Activated CD8-positive, alpha-beta memory T cell treated with anti-CD3 and anti-CD28 coated beads, Interleukin-2, amount 50 U/mL, for 48 hours (primary cell): ENCODE data around the gene CADM2.

ENCODE experiments used
- DNase-seq: peaks from one replicate; pipeline ENCODE4 v3.0.0-alpha.2; 2020

The CADM2 gene

DNA sequence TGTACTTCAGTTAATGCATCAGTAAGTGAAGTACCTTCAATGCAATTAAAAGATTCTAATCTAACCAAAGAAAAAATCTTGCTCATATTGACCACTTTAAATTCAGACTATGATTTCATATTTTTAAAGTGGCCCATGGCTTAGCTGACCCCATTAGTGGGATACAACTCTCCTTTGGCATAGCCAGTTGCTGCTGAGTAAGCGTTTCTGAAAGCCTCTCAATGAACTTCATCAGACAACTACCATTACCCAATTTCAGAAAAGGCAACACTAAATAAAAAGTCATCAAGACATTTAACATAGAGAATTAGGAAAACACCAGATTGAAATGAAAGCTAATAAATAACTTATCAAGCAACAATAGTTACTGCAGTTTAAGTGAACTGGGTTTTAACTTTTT is 27.0 kb downstream of the CADM2 start:
- no peak for DNase-seq

DNA sequence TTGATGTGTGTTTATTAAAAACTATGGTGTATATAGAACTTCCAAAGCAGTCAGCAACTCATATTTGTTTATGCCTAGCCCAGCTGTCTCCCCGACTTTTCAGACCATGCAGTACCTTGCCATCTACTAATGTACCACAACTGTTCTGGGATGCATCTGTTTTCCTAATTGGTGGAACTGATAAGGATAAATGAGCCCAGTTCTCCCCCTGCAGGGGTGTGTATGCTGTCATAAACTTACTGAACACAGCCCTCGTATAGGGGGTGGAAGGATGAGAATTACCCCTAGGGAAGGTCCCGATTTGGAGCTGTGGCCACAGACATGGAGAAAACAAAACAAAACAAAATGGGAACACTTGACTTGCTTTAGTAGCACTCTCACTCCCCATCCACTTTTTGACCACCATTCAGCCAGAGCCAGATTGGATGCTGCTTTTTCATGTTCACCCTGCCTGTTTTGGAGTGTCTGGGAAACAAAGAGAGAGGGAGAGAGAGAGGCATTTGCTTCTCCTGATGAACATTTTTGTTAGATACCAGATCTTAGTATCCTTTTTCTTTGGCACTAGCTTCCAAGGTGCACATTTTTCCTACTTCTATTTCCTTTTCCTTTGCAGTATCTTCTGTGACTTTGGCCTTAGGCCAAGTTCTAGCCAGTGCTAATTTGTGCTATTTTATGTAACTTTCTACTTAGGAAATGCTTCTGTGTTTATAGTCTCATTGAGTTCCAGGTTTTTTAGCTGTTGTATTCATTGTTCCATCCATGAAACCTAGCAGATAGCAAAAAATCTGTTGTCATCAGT is 29.1 kb downstream of the CADM2 start:
- no peak for DNase-seq

DNA sequence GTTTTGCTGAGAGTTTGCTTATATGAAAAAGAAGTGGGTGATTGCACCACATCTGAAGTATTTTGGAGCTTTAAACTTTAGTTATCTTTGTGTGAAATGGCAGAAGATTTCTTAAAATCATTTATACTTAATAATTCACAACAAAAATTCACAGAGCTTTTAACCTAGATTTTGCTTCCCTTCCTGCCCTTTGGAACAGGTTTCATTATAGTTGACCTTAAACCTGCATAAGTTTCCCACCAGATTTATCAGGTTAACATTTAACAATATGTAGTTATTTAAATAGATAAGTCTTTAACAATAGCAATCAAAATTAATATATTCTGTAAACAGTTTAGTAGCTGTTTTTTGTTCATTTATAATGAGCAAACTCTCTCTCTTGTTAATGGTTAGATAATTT is 30.3 kb downstream of the CADM2 start:
- DNase-seq: no peak

DNA sequence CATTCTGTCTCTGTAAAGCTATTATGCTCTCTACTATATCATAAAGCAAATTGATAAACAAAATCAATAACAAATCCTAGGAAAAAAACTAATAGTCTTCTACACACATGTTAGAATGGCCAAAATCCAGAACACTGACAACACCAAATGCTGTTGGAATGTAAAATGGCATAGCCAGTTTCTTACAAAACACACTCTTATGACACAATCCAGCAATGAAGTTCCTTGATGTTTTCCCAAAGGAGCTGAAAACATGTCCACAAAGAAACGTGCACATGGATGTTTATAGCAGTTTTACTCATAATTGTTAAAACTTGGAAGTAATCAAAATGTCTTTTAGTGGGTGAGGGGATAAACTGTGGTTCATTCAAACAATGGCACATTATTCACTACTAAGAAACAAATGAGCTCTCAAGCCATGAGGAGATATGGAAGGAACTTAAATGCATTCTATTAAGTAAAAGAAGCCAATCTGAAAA is 32.7 kb downstream of the CADM2 start:
- DNase-seq: no peak

DNA sequence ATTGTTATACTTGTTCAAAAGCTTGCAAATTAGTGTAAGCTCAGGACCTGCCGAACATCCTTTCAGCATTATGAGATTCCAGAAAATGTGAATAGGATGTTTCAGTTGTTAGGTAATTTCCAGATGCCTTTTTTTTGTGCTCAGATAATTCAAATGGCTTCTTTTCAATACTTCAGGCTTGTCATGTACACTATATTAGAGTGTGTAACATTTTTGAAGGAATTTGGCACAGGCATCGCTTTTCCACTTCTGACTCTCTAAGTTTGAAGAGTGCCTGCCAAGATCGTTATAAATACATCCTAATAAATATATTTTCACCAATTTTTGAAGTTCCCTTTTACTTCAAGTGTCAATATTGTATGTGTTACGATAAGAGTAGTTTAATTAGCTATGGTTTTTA is 35.2 kb downstream of the CADM2 start:
- DNase-seq: no peak

DNA sequence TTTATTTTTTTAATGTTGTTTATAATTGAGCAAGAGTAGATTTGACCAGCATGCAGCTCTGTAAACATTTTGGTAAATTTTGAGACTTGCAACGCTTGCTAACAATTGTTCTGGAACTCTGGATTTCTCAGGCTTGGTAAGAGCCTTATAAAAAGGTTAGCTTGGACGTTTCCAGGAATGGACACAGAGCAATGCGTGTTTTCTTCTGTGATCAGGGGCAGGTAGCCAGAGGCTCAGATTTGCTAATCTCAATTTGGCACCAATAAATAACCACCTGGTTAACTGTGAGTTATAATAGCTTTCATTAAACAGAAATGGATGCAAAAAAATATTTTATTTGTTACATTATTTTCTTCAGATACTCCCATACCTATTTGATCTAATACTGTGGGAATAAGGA is 39.8 kb downstream of the CADM2 start:
- DNase-seq: no peak

DNA sequence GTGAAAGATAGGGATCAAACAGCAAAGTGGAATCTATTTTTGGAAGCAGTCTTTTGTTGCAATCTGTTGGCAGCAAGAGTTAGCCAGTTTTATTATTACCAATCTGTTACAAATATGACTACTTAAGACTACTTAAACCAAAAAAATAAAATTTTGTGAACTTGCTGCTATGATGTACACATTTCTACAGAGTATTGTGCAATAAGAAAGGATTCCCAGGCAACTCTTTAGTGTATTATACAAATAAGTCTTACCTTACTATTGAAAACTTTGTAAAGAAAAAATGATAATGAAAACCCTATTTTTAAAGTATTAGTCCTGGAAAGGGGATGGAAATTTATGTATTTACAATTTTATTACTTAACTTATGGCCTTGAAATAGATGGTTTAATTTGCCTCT is 44.7 kb downstream of the CADM2 start:
- no peak for DNase-seq

DNA sequence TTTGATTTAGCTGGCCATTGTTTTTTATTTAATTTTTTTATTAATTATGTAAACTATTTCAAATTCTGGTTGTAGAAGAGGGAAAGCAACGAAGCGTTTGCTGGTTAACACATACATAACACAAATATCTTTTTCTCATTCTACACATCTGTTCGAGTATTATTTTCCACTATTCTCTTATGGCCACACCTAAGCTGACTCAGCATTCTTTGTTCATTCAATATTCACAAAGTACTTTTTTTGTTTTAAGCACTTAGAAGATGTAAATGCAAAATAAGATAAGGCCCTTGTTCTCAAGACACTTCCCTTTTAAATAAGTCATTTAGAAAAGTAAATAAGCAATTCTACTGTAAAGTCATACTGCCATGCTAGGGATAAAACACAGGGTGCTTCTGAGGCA is 45.4 kb downstream of the CADM2 start:
- DNase-seq: no peak

DNA sequence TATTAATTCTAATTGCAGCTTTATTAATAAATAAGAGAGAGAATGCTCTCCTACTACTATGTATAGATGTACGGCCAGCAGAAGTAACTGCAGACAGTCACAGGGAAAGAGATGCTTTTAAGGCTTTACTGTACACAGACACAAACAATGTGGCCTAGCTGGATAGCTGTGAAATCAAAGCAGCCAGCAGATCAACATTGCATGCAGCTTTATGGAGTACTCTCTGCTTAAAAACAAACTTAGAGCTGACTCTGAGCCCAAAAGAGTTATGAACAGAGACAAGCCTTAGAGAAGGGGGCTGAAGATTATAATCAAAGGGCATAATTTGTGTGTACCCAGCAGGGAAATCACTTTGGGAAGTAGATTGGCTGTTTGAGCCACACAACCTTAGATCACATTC is 47.2 kb downstream of the CADM2 start:
- no peak for DNase-seq

DNA sequence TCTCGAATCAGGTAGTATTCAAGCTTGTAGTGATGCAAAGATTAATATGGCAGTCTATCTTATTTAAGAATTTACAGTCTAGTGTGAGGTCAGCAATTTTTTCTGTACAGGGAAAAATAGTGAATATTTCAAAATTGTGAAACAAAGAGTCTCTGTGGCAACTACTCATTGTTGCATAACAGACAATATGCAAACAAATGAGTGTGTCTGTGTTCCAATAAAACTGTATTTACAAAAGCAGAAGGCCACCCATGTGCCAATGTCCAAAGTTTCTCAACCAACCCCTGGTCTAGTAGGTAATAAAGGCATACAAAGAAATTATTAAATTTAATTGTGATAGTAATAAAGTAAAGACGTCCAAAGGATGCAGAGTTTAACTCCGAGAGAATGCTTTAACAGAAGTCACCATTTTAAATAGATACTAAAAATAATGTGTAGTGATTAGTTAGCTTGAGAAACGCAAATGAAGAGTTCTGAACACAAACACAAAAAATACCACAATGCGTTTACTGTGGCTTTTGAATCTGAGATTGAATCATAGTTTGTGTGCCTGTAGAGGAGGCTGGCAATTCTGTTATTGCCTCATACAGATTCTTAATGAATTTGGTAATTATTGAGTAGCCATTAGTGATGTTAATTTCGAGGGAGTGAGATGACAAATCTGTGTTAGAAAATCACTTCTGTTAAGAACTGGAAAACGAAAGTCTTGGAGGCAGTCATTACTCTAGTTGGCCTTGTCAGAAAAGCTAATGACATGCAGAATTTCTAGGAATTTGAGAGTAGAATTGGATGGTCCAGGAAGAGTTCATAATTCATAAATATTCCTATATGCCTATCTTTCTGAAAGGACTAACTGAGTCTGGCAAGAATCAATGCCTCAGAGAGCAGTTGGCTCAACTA is 48.7 kb downstream of the CADM2 start:
- no peak for DNase-seq

DNA sequence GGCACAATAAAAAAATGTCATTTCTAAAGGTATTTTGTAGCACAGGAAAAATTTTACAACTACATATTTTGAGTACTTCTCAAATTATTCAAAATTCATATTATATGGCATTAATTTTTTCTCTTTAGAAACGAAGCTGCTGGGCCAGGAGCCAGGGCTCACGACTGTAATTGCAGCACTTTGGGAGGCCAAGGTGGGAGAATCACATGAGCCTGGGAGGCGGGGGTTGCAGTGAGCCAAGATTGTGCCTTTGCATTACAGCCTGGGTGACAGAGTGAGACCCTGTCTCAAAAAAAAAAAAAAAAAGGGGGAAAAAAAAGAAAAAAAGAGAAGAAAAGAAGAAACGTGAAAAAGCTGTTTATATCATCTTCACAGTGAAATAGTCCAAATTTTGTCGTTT is 62.0 kb downstream of the CADM2 start:
- no peak for DNase-seq

DNA sequence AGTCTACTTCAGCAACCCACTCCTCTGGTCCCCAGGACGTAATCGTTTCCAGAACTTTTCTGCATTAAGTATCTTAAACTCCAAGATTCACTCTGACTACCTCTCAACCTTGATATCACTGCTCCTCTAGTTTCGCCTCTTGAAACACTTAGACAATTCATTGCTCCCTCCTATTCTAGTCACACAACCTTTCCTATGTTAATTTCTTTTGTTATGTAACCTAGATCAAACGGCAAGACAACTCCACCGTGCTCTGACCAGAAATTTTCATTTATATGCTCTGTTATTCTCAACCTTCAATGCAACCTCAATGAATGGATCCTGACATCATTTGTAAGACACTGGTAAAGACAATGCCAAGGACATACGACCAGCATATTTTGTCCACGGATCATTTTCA is 71.3 kb downstream of the CADM2 start:
- DNase-seq: no peak

DNA sequence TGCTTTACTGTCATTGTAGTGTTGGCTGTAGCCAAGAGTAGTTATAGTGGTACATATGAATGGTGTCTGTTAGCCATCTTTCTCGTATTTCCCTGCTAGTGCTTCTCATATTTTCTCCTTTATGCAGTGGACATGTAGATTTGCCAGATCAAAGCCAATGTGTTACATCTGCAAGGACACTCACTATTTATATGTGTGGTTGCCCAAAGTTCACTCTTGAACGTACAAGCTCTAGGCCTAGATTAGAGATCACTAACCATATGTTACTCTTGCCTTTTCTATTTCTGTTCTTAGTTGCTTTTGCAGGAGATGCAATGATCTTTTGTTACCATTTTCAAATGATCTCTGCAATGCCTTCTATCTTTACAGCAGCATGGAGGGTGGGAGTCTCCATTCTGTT is 78.4 kb downstream of the CADM2 start:
- DNase-seq: no peak

DNA sequence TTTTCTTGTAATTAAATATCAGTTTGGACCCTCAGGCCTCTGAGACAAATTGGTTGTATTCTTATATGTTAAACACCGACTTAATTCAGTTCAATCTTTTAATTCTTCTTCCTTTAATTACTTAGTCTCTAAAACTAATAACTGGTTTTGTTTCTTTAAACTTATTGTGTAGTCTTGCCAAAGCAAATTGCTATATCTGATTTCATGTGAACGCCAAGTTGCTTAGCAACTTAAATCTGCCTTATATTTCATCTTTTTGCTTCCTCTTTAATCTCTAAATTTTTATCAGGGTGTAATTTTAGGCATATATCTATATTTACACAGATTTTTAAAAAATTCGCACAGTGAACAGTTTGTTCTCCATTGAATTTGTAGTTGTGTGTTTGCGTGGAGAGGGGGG is 82.2 kb downstream of the CADM2 start:
- DNase-seq: no peak

DNA sequence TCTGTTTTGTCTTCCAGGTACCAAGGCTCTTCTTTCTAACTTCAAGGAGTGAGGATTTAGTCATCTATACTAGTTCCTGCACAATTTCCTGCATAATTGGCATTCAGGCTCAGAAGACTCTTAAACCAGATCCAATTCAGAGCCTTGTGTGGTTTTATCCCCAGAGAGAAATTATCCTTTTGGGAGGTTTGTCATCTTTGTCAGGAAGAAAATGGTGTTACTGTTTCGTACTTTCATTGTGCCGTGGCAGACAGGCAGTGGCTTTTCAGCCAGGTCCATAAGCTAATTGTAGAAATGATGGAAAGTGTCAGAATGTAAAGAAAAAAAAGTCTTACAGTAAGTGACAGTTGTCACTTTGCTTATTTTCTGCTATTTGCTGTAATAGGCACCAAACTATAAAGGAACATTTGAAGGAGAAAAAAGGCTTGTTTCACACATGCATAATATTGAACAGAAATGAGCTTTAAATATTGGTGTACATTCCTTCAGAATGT is 82.8 kb downstream of the CADM2 start:
- DNase-seq: no peak

DNA sequence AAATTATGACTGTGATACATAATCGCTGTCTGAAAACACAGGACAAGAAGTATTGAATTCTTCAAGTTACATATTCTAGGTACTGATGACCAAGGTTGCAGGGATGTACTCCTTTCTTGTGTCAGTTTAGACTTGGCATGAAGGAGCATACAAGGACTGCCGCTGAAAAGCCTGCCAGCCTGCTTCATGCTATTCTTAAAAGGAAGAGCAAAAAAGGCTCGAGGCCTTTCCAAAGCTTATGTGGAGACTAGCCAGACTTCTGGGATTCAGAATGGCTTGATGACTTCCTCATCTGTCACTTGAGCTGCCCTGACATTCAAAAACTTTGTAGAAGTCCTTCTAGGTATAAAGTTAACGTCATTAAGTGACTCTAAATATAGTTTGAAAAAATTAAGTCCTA is 92.0 kb downstream of the CADM2 start:
- no peak for DNase-seq

DNA sequence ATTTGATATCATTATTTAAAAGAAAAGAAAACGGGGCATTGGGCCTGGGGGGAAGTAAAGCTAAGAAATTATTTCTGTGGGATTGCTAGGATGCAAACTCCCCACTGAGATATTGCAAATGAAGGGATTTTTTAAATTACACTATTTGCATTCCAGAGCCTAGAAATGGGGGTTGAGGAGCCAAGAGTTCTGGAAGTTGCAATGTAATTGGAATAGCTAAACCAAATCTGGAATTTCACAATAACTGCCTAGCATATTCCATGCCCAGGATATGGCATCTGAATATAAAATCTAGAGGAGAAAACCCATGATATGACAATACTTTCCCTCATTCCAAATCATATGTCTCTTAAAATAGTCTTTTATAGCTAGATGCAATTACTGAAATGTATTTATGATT is 93.0 kb downstream of the CADM2 start:
- no peak for DNase-seq

DNA sequence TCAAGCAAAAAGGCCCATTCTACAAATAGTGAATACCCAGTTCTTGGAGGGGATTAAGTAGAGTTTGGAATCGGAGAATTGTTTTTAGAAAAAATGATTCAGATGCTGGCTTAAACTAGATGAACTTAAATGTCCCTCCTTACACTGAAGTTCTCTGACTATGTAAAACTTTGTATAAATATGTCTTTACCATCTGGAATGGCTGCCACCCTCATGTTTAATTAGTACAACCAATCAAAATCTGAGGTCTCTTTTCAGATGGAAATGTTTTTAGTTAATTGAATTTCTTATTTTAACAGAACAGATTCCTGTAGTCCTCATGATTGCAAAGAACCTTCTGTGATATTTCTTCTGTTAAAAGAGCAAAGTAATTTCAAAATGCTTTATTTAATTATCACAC is 94.8 kb downstream of the CADM2 start:
- DNase-seq: no peak

DNA sequence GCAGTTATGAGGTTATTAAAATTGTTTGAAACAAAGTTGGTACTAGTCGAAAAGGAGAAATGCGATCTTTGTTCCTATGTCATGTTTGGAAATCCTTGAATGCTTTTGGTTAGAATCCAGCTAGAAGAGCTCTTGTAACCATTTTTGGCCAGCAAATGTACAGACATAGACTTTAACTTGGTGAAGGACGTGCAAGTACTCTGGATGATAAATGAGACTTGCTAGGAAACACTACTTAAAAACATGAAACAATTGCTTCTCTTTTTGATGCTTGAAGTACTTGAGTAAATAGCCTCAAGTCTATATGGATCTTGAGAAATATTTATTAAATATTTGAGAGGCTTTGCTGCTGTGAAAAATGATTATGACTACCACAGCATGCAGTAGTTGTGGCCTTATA is 95.8 kb downstream of the CADM2 start:
- no peak for DNase-seq

DNA sequence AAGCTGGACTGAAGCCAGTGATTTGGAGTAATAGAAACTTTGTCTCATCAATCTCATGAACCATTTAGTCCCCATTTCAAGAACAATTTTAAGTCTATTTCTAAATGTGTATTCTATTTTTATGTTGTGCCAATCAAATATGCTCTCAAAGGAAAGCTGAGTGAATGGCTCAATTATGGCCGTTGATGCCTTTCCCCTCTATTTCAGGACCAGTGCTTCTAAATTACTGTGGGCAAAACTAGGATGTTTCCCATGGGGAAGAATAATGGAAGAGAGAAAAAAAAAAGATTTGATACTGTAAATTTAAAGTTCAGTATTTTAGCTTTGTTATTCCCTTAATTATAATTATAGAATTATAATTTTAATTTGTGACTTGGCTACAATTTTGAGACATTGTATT is 110.1 kb downstream of the CADM2 start:
- no peak for DNase-seq

DNA sequence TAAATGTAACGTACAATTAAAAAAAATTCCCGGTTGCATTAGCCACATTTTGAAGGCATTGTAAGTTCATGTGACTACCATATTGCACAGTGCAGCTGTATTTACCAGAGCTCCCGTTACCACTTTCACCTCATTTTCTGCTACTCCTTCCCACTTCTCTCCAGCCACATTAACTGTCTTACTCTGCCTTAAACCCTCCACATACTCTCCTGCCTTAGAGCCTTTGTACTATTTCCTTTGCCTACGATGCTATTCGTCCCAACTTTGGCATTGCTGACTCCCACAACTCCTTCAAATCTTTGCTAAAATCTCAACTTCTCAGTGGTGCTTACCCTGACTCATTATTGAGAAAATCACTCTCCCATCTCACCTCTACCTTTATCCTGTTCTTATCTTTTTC is 115.2 kb downstream of the CADM2 start:
- no peak for DNase-seq

DNA sequence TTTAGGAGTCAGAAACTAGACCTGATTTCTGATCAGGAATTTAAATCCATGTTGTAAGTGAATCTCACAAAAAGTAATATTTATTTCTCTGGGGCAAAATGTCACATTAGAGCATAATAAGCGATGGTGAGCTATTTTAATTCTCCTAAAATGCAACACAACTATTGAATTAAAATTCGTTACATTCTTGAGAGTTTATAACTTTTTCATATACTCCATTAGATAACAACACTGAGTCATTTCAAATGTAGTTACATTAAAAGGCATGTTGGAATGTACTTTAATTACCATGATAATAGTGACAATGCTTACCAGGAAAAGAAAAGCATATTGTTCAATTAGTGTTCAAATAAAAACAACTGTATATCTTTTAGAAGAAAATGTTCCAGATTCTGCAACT is 116.9 kb downstream of the CADM2 start:
- DNase-seq: no peak

DNA sequence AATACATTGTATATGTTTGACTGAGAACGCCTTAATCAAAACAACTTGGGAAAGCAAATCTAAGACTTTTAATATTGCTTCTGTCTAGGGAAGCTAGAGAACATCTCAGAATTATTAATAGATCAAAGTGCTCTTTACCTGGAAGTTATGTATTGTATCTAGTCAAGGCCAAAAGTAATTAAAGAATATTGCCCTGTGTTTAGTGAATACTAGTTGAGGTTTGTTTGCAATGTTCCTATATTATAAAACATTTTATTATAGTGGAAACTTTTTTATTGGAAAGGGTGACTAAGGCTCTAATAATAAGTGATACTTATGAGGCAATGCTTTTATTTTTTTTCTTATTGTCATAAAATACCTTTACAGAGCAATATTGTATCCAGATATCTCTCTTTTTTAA is 118.2 kb downstream of the CADM2 start:
- no peak for DNase-seq
